ENCODE measurements around the gene PPM1H.

PPM1H gene

DNA sequence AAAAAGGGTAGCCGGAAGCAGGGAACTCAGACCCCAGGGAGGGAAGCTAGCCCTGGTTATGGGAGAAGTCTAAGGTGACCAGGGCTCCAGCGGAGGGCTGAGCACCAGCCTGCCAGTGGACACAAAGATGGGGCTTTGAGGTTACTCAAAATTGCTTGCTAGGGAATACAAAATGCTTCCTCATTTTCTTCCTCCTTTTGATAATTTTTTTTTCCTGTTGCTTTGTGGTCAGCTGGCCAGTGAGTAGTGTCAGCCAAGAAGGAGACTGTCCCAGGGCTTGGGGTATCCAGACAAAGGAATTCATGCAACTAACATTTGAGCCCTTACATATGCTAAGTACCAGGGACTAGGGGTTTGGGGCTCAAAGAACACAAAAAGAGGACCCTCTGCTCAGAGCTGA, 206.2 kb downstream of the PPM1H start:
- no peak overlapping the region for H4K8ac ChIP-seq (ENCODE audit: low read depth, low read length)
- H4K91ac ChIP-seq (ENCODE audit: low read depth, low read length, poor library complexity) = no peak overlapping the region
- H2BK15ac ChIP-seq (ENCODE audit: low read length) = peak overlapping the region; percentile 7
- no peaks in the 10 kb centered on the region for H3K36me3 ChIP-seq (replicated peaks in 1 of 2; ENCODE audit: control insufficient read depth in 2 of 2, insufficient read depth in 2 of 2, low read length in 2 of 2)
- no peaks in the 10 kb centered on the region for H3K27me3 ChIP-seq (ENCODE audit: control insufficient read depth in 3 of 3, insufficient read depth in 3 of 3, low read depth in 1 of 3, low read length in 3 of 3)
- H3K27ac ChIP-seq (replicated peaks; ENCODE audit: low read length) = no peak overlapping the region
- peaks cover 7 to 14% of the 10 kb centered on the region in 2 donors for H3K4me1 ChIP-seq (ENCODE audit: control insufficient read depth in 2 of 2, insufficient read depth in 1 of 2, low read depth in 1 of 2, low read length in 2 of 2)
- H2AK5ac ChIP-seq (ENCODE audit: low read depth, low read length) = no peak overlapping the region
- WGBS, 2 donors (ENCODE audit: extremely low coverage in 2 of 2, insufficient read length in 2 of 2, insufficient replicate concordance in 1 of 2) = no CpG with 5 or more reads among the region's 2 CpGs
- no peak for DNase-seq (ENCODE audit: low spot score)
- no peak overlapping the region for H2BK12ac ChIP-seq (ENCODE audit: low read length)
- H3K9me3 ChIP-seq (replicated peaks in 1 of 2; ENCODE audit: control insufficient read depth in 2 of 2, insufficient read depth in 1 of 2, low read depth in 1 of 2, low read length in 2 of 2) = peaks cover 0 to 8% of the 10 kb centered on the region in 2 donors
- H3K4me3 ChIP-seq (ENCODE audit: low read length in 2 of 2) = no peak overlapping the region
- H3K4ac ChIP-seq (ENCODE audit: low read length) = no peak overlapping the region
- no peak overlapping the region for H2BK120ac ChIP-seq (ENCODE audit: low read depth, low read length)
- H3K18ac ChIP-seq (ENCODE audit: low read length) = peak overlapping the region; percentile 20
- H3K14ac ChIP-seq (ENCODE audit: low read length) = no peak overlapping the region
- no peak overlapping the region for H3K9ac ChIP-seq (ENCODE audit: low read depth, low read length, poor library complexity)
- no peaks in the 10 kb centered on the region for H3K79me1 ChIP-seq (ENCODE audit: low read depth, low read length)
- H2AFZ ChIP-seq (ENCODE audit: low read length) = no peak overlapping the region
- no peak overlapping the region for H3K23ac ChIP-seq (ENCODE audit: low read depth, low read length, poor library complexity)
- no peak overlapping the region for H3K4me2 ChIP-seq (ENCODE audit: insufficient read depth, low read length, poor library complexity, severe bottlenecking)
- H2BK5ac ChIP-seq (ENCODE audit: low read length) = no peak overlapping the region

DNA sequence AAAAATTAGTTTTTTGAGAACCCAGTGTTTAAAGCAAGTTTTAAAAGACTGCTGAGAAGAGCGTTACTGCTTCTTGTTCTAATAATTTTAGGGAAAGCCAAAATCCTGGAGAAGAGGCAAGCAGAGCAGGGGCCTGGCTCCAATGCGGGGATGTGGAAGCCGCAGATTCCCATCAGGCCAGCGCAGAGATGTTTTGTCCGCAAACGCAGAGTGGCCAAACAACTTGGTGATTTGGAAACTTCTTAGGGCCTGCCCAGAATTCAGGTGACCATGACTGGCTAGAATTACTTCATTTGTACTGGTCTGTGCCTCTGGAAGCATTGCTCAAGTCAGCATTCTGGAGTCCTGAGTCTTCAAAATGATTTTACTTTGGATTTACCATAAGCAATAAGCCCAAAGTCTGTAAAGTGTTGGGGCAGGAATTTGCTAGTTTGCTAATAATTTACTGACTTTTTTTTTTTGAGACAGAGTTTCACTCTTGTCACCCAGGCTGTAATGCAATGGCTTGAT, 208.4 kb downstream of the PPM1H start:
- Histone ChIP-seq H4K8ac (ENCODE audit: low read depth, low read length) (no peak overlapping the region), H3K18ac (ENCODE audit: low read length) (no peak overlapping the region), H3K4me2 (ENCODE audit: insufficient read depth, low read length, poor library complexity, severe bottlenecking) (no peak overlapping the region), H3K4ac (ENCODE audit: low read length) (no peak overlapping the region), H3K27ac (replicated peaks; ENCODE audit: low read length) (no peak overlapping the region), H2BK120ac (ENCODE audit: low read depth, low read length) (no peak overlapping the region), H2AK5ac (ENCODE audit: low read depth, low read length) (no peak overlapping the region), H2AFZ (ENCODE audit: low read length) (no peak overlapping the region), H3K27me3 (ENCODE audit: control insufficient read depth in 3 of 3, insufficient read depth in 3 of 3, low read depth in 1 of 3, low read length in 3 of 3) (no peaks in the 10 kb centered on the region), H3K79me1 (ENCODE audit: low read depth, low read length) (no peaks in the 10 kb centered on the region), H3K4me1 (ENCODE audit: control insufficient read depth in 2 of 2, insufficient read depth in 1 of 2, low read depth in 1 of 2, low read length in 2 of 2) (peaks cover 7 to 10% of the 10 kb centered on the region in 2 donors), H3K9ac (ENCODE audit: low read depth, low read length, poor library complexity) (no peak overlapping the region), H3K36me3 (replicated peaks in 1 of 2; ENCODE audit: control insufficient read depth in 2 of 2, insufficient read depth in 2 of 2, low read length in 2 of 2) (no peaks in the 10 kb centered on the region), H2BK15ac (ENCODE audit: low read length) (no peak overlapping the region), H4K91ac (ENCODE audit: low read depth, low read length, poor library complexity) (no peak overlapping the region), H2BK5ac (ENCODE audit: low read length) (no peak overlapping the region), H3K23ac (ENCODE audit: low read depth, low read length, poor library complexity) (no peak overlapping the region), H3K4me3 (ENCODE audit: low read length in 2 of 2) (no peak overlapping the region), H2BK12ac (ENCODE audit: low read length) (no peak overlapping the region), H3K14ac (ENCODE audit: low read length) (no peak overlapping the region), H3K9me3 (replicated peaks in 1 of 2; ENCODE audit: control insufficient read depth in 2 of 2, insufficient read depth in 1 of 2, low read depth in 1 of 2, low read length in 2 of 2) (peaks cover 0 to 8% of the 10 kb centered on the region in 2 donors)
- WGBS, 2 donors (ENCODE audit: extremely low coverage in 2 of 2, insufficient read length in 2 of 2, insufficient replicate concordance in 1 of 2) = no CpG with 5 or more reads among the region's 6 CpGs
- no peak for DNase-seq (ENCODE audit: low spot score)

DNA sequence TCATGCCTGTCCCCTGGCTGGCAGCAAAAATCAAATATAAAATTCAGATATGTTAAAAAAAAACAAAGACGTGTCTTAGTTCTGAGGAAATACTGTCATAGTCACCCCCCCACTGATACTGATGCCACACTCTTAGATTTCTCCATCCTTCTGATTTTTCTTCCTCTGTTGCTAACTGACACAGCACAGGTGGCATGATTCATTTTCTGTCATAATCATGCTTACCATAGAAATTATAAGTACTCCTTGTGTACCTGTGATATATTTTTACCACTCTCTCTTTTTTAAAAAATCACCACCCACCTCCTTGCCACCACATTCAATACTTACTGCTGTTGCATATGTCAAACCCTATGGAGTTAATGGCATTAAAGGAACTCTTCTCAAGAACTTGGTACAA, 209.2 kb downstream of the PPM1H start:
- DNase-seq (ENCODE audit: low spot score) = no peak
- H3K27me3 ChIP-seq (ENCODE audit: control insufficient read depth in 3 of 3, insufficient read depth in 3 of 3, low read depth in 1 of 3, low read length in 3 of 3) = no peaks in the 10 kb centered on the region
- no peak overlapping the region for H3K27ac ChIP-seq (replicated peaks; ENCODE audit: low read length)
- H2BK5ac ChIP-seq (ENCODE audit: low read length) = no peak overlapping the region
- no peak overlapping the region for H2BK15ac ChIP-seq (ENCODE audit: low read length)
- no peaks in the 10 kb centered on the region for H3K36me3 ChIP-seq (replicated peaks in 1 of 2; ENCODE audit: control insufficient read depth in 2 of 2, insufficient read depth in 2 of 2, low read length in 2 of 2)
- H2BK120ac ChIP-seq (ENCODE audit: low read depth, low read length) = no peak overlapping the region
- no peak overlapping the region for H4K91ac ChIP-seq (ENCODE audit: low read depth, low read length, poor library complexity)
- no peak overlapping the region for H4K8ac ChIP-seq (ENCODE audit: low read depth, low read length)
- H2AFZ ChIP-seq (ENCODE audit: low read length) = no peak overlapping the region
- no peaks in the 10 kb centered on the region for H3K79me1 ChIP-seq (ENCODE audit: low read depth, low read length)
- H3K14ac ChIP-seq (ENCODE audit: low read length) = no peak overlapping the region
- no peak overlapping the region for H3K18ac ChIP-seq (ENCODE audit: low read length)
- peaks cover 9 to 10% of the 10 kb centered on the region in 2 donors for H3K4me1 ChIP-seq (ENCODE audit: control insufficient read depth in 2 of 2, insufficient read depth in 1 of 2, low read depth in 1 of 2, low read length in 2 of 2)
- H2AK5ac ChIP-seq (ENCODE audit: low read depth, low read length) = no peak overlapping the region
- H3K4me2 ChIP-seq (ENCODE audit: insufficient read depth, low read length, poor library complexity, severe bottlenecking) = no peak overlapping the region
- no peak overlapping the region for H3K4ac ChIP-seq (ENCODE audit: low read length)
- H3K4me3 ChIP-seq (ENCODE audit: low read length in 2 of 2) = no peak overlapping the region
- no CpG with 5 or more reads among the region's 1 CpG for WGBS, 2 donors (ENCODE audit: extremely low coverage in 2 of 2, insufficient read length in 2 of 2, insufficient replicate concordance in 1 of 2)
- H3K9me3 ChIP-seq (replicated peaks in 1 of 2; ENCODE audit: control insufficient read depth in 2 of 2, insufficient read depth in 1 of 2, low read depth in 1 of 2, low read length in 2 of 2) = peaks cover 0 to 8% of the 10 kb centered on the region in 2 donors
- no peak overlapping the region for H3K23ac ChIP-seq (ENCODE audit: low read depth, low read length, poor library complexity)
- H2BK12ac ChIP-seq (ENCODE audit: low read length) = no peak overlapping the region
- H3K9ac ChIP-seq (ENCODE audit: low read depth, low read length, poor library complexity) = no peak overlapping the region

DNA sequence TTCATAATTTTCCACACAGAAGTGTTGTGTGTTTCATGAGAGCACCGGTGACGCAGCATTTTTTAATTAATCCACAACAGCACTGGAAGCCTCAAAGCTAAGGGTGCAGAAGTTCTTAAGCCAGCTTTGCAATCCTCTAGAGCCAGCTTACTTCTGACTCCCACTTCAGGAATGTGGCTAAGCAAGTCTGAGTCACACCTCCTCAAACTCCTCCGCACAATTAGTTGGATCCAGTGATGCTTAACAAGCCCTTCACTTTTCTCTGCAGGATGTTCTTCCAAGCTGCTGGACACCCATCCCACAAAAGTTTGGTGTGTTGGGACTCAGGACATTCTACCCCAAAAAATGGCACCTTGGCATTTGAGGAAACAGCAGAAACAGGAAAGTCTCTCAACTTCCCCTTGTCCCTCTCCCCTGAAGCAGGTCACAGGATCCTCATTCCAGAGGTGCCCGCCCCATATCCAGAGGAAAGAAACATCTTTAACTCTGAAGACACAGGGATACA, 210.0 kb downstream of the PPM1H start:
- Histone ChIP-seq H2BK15ac (ENCODE audit: low read length) (no peak overlapping the region), H2BK12ac (ENCODE audit: low read length) (no peak overlapping the region), H4K8ac (ENCODE audit: low read depth, low read length) (no peak overlapping the region), H3K27me3 (ENCODE audit: control insufficient read depth in 3 of 3, insufficient read depth in 3 of 3, low read depth in 1 of 3, low read length in 3 of 3) (no peaks in the 10 kb centered on the region), H3K23ac (ENCODE audit: low read depth, low read length, poor library complexity) (no peak overlapping the region), H3K4me3 (ENCODE audit: low read length in 2 of 2) (no peak overlapping the region), H3K4ac (ENCODE audit: low read length) (no peak overlapping the region), H2BK5ac (ENCODE audit: low read length) (no peak overlapping the region), H4K91ac (ENCODE audit: low read depth, low read length, poor library complexity) (no peak overlapping the region), H3K4me1 (ENCODE audit: control insufficient read depth in 2 of 2, insufficient read depth in 1 of 2, low read depth in 1 of 2, low read length in 2 of 2) (peaks cover 11 to 15% of the 10 kb centered on the region in 2 donors), H2BK120ac (ENCODE audit: low read depth, low read length) (no peak overlapping the region), H3K79me1 (ENCODE audit: low read depth, low read length) (no peaks in the 10 kb centered on the region), H3K9me3 (replicated peaks in 1 of 2; ENCODE audit: control insufficient read depth in 2 of 2, insufficient read depth in 1 of 2, low read depth in 1 of 2, low read length in 2 of 2) (peaks cover 0 to 8% of the 10 kb centered on the region in 2 donors), H3K14ac (ENCODE audit: low read length) (no peak overlapping the region), H3K36me3 (replicated peaks in 1 of 2; ENCODE audit: control insufficient read depth in 2 of 2, insufficient read depth in 2 of 2, low read length in 2 of 2) (no peaks in the 10 kb centered on the region), H3K9ac (ENCODE audit: low read depth, low read length, poor library complexity) (no peak overlapping the region), H3K4me2 (ENCODE audit: insufficient read depth, low read length, poor library complexity, severe bottlenecking) (no peak overlapping the region), H3K18ac (ENCODE audit: low read length) (no peak overlapping the region), H2AFZ (ENCODE audit: low read length) (peak overlapping the region; percentile 20), H3K27ac (replicated peaks; ENCODE audit: low read length) (peak overlapping the region; percentile 29), H2AK5ac (ENCODE audit: low read depth, low read length) (no peak overlapping the region)
- WGBS, 2 donors (ENCODE audit: extremely low coverage in 2 of 2, insufficient read length in 2 of 2, insufficient replicate concordance in 1 of 2) = no CpG with 5 or more reads among the region's 4 CpGs
- DNase-seq (ENCODE audit: low spot score) = peak; percentile 58

Data from neuronal stem cell (in vitro differentiated cells).